ENCODE measurements around the gene TTC34.

Gene TTC34

DNA sequence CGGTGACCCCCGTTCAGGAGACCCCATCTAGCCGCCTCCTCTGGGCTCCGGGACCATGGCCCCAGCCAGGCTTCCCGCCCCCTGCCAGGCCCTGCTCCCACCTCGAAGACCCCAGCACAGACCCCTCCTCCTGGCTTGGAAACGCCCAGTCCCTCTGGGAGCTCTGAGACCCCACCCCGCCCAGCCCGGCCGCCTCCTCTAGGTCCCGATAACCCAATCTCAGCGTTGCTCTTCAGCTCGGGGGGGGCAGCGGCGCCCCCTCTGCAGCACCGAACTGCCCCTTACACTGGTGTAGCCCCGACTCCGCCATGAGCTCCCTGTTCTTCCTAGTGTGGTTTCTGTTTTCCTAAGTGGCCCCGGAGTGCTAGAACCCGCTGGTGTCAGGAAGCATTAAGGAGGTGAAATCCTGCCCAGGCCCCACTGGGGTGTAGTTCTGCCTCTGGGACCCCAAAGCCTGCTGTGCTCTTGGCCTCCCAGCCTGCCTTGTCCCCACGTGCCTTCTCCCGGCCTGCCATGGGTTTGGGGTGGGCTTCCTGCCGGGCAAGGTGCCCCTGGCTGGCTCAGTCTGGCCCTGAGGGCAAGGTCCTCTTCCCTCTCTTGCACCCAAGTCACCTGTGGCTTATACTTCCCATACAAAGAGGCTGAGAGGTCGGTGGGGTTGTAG, 157.9 kb downstream of the TTC34 start:
- peak overlapping the region; percentile 88 for H3K4me3 ChIP-seq (ENCODE audit: low read depth, low read length)
- no peak for DNase-seq (ENCODE audit: low read depth)
- TF ChIP-seq, protein P1, sequence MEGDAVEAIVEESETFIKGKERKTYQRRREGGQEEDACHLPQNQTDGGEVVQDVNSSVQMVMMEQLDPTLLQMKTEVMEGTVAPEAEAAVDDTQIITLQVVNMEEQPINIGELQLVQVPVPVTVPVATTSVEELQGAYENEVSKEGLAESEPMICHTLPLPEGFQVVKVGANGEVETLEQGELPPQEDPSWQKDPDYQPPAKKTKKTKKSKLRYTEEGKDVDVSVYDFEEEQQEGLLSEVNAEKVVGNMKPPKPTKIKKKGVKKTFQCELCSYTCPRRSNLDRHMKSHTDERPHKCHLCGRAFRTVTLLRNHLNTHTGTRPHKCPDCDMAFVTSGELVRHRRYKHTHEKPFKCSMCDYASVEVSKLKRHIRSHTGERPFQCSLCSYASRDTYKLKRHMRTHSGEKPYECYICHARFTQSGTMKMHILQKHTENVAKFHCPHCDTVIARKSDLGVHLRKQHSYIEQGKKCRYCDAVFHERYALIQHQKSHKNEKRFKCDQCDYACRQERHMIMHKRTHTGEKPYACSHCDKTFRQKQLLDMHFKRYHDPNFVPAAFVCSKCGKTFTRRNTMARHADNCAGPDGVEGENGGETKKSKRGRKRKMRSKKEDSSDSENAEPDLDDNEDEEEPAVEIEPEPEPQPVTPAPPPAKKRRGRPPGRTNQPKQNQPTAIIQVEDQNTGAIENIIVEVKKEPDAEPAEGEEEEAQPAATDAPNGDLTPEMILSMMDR (IDR thresholded peaks at IDR 0.05; ENCODE audit: low read depth, low read length, missing control alignments) = no peak
- in situ Hi-C loops (cut with HindIII; ENCODE audit: low sequenced_read_pairs) = no loop called here

DNA sequence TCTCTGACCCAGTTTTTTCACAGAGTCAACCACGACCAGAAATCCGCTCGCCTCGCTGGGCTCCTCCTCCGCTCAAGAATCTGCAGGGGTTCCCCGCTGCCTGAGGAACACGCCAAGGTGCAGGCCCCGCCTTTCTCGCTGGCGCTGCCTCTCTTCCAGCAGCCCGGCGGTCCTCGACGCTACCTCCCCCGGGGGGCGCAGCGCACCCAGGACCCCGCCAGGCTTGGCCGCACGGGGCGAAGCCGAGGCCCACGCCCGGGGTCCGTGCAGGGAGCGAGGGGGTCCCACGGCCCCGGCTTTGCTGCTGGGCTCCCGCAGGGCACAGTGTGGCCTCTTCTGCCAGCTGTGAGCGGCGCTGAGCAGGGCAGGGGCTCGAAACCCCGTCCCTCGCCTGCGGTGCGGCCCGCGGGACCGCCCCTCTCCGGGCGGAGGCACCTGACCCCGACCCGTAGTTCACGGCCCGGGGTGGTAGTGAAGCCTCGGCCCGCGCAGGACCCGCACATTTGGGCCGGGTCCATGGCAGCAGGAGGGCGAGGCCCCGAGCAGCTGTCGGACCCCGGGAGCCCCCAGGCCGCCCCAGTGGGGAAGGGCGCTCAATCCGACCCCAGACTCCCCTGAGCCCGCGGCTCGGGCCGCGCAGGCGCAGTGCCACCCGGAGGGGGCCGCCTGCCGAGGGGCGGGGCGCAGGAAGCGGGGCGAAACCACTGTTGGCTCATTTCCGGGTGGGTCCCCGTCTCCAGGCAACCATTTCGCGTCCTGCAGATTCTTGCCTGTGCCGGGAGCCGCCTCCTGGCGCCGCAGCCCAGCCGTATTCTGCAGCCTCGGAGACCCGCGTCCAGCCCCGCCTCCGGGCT, 158.7 kb downstream of the TTC34 start:
- in situ Hi-C loops (cut with HindIII; ENCODE audit: low sequenced_read_pairs) = no loop called here
- DNase-seq (ENCODE audit: low read depth) = peak; percentile 77
- TF ChIP-seq, protein P1 (IDR thresholded peaks at IDR 0.05; ENCODE audit: low read depth, low read length, missing control alignments) = no peak

DNA sequence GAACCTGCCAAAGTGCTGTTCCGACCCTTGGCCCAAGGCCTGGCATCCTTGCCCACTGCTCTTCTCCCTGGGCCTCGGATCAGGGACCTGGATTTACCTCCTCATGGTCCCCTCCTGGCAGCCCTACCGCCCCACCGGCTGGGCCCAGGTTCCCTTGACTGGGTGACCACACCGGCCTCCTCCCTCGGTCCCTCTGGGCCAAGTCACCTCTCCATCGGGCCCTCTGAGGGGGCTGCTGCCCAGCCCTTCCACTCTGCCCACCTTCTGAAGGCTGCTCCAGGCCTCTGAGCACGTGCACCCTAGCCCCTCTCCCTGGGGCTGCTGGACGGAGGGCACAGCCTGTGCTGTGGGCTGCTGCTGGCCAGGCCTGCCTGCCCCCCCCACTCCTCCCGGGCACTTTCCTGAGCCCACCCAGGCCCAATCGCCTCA, 159.3 kb downstream of the TTC34 start:
- no peak for DNase-seq (ENCODE audit: low read depth)
- in situ Hi-C loops (cut with HindIII; ENCODE audit: low sequenced_read_pairs) = no loop called here
- TF ChIP-seq, protein P1 (IDR thresholded peaks at IDR 0.05; ENCODE audit: low read depth, low read length, missing control alignments) = no peak
- peak overlapping the region; percentile 88 for H3K4me3 ChIP-seq (ENCODE audit: low read depth, low read length)

More for the DNA sequence above, 158.7 kb downstream of the TTC34 start:
- peak overlapping the region; percentile 88 for H3K4me3 ChIP-seq (ENCODE audit: low read depth, low read length)

DNA sequence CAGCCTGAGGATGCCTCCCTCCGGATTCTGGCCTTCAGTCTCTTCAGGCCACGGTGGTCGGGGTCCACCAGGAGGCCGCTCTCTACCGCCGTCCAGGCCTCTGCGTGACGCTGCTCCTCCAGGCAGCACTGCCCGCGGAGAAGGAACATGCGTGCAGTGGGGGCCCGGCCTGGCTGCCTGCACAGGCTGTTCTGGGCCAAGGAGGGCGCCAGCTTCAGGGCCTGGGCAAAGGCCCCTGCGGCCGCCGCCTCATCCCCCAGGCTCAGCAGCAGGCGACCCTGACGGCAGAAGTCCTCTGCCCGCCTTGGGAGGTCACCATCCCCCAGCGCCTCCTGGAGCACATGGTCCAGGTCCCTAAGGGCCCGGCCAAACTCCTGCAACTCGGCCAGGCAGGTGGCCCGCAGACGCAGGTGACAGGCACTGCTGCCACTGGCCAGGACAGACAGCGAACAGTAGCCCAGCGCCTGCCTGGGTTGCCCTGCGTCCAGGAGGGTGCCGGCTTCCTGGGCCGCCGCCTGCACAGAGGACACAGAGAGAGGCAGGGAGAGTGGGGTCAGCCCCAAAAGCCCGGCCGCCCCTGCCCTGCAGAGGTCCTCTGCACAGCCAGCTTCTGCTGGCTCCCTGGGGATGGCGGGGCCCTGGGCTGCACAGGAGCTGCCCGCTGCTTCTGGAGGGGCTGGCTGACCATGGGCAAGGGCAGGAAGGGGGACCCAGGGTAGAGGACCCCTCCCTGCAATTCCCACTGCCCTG, 159.9 kb downstream of the TTC34 start:
- DNase-seq (ENCODE audit: low read depth) = no peak
- TF ChIP-seq, protein P1 (IDR thresholded peaks at IDR 0.05; ENCODE audit: low read depth, low read length, missing control alignments) = no peak
- peak overlapping the region; percentile 88 for H3K4me3 ChIP-seq (ENCODE audit: low read depth, low read length)
- in situ Hi-C loops (cut with HindIII; ENCODE audit: low sequenced_read_pairs) = no loop called here

DNA sequence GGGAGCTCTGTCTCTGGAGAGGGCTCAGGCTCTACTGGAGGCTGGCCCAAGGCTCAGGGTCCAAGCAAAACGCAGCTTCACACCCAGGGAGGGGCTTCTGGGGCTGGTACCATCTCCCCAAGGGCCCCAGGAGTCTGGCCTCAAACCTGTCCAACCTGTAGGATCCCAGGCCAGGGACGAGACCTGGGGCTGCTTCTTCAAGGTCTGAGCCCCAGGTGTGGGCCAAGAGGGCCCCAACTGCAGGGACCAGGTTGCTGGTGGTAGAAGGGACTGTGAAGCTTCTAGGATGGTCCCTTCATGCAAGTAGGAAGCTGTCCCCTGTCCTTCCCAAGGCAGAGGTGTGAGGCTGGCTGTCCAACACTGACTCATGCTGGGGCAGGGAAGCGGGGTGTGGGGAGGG, 160.9 kb downstream of the TTC34 start:
- no peak overlapping the region for H3K4me3 ChIP-seq (ENCODE audit: low read depth, low read length)
- no peak for DNase-seq (ENCODE audit: low read depth)
- in situ Hi-C loops (cut with HindIII; ENCODE audit: low sequenced_read_pairs) = no loop called here
- TF ChIP-seq, protein P1 (IDR thresholded peaks at IDR 0.05; ENCODE audit: low read depth, low read length, missing control alignments) = no peak
